HL-60 (cell line): ENCODE measurements around the gene MAP3K6.

Experiments used
- DNase-seq, 2 experiments: peaks; one replicate each; pipeline ENCODE4 v3.0.0-alpha.2; 2010 to 2020; ENCODE audit warnings: low read depth in 1 of 2, low spot score in 1 of 2
- H3K27ac ChIP-seq: fragments of 250-450 bp; sonication (Bioruptor Pico); replicated peaks from 2 replicates; pipeline ENCODE4 v1.5.1; 2020; ENCODE audit warnings: mild to moderate bottlenecking, moderate library complexity
- H3K27me3 ChIP-seq: fragments of 250-450 bp; sonication (Bioruptor Pico); 2 replicates; pipeline ENCODE4 v1.5.1; 2021; ENCODE audit warnings: mild to moderate bottlenecking, moderate library complexity; ENCODE audit not compliant: insufficient read depth, poor library complexity, severe bottlenecking
- H3K4me3 ChIP-seq: replicated peaks from 2 replicates; pipeline ENCODE4 v1.5.1; 2011; ENCODE audit warnings: mild to moderate bottlenecking, control low read depth, low read length; ENCODE audit not compliant: insufficient read depth
- GABPA ChIP-seq: IDR thresholded peaks from 2 replicates; pipeline ENCODE4 v1.6.1; 2012; ENCODE audit warnings: low read depth
- POLR2AphosphoS5 ChIP-seq: IDR thresholded peaks from 2 replicates; pipeline ENCODE4 v1.6.1; 2012; ENCODE audit warnings: low read depth
- SPI1 ChIP-seq: IDR thresholded peaks from 2 replicates; pipeline ENCODE4 v1.6.1; 2012; ENCODE audit warnings: low read depth, mild to moderate bottlenecking, borderline replicate concordance
- TF ChIP-seq, protein P1 (sequence below): IDR thresholded peaks from 2 replicates; pipeline ENCODE4 v1.6.1; 2012; ENCODE audit warnings: low read depth; ENCODE audit not compliant: insufficient replicate concordance
- TF ChIP-seq, protein P2 (sequence below): IDR thresholded peaks from one replicate; pipeline ENCODE4 v1.5.1; 2011; ENCODE audit warnings: low read length, control low read depth, inconsistent platforms; ENCODE audit not compliant: insufficient read depth

Gene MAP3K6

DNA sequence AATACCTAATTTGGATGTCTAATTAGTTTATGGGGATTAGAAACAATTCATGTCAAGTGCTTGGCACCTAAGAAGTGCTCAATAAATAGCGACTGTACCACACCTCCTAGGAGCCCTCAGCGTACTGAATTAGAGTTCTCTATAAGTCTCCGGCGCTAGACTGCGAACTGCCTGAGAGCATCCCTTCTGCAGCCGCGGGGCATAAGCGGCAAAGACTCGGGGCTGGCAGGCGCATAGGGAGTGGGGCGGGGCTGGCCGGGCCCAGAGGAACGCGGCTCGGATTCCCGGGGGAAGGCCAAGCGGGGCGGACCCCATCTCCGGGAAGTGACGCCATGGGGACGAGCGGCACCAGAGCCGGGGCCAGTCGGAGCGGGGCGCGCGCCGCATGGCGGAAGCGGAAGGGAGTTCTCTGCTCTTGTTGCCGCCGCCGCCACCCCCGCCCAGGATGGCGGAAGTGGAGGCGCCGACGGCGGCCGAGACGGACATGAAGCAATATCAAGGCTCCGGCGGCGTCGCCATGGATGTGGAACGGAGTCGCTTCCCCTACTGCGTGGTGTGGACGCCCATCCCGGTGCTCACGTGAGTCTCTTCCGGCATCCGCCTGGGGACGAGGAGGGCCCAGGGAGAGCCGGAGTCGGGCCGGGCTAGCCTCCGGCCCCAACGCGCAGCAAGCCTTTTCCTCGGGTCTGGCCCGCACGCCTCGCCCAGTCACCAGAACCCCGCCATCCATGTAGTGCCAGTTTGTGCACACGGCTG, 44.8 kb downstream of the MAP3K6 start, which contains the start of gene TMEM222:
TSS of gene TMEM222 (plus strand) at position 351 of the 756 bp plus-strand sequence. CDS start at position 386, 35 bp downstream.
- Histone ChIP-seq H3K27me3 (no peaks in the 10 kb centered on the region), H3K27ac (peak within 1 kb of the TSS; percentile 90), H3K4me3 (peak within 1 kb of the TSS; percentile 85)
- DNase-seq, result peak; percentile 98 to 99
- TF ChIP-seq, protein P1, sequence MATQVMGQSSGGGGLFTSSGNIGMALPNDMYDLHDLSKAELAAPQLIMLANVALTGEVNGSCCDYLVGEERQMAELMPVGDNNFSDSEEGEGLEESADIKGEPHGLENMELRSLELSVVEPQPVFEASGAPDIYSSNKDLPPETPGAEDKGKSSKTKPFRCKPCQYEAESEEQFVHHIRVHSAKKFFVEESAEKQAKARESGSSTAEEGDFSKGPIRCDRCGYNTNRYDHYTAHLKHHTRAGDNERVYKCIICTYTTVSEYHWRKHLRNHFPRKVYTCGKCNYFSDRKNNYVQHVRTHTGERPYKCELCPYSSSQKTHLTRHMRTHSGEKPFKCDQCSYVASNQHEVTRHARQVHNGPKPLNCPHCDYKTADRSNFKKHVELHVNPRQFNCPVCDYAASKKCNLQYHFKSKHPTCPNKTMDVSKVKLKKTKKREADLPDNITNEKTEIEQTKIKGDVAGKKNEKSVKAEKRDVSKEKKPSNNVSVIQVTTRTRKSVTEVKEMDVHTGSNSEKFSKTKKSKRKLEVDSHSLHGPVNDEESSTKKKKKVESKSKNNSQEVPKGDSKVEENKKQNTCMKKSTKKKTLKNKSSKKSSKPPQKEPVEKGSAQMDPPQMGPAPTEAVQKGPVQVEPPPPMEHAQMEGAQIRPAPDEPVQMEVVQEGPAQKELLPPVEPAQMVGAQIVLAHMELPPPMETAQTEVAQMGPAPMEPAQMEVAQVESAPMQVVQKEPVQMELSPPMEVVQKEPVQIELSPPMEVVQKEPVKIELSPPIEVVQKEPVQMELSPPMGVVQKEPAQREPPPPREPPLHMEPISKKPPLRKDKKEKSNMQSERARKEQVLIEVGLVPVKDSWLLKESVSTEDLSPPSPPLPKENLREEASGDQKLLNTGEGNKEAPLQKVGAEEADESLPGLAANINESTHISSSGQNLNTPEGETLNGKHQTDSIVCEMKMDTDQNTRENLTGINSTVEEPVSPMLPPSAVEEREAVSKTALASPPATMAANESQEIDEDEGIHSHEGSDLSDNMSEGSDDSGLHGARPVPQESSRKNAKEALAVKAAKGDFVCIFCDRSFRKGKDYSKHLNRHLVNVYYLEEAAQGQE, result peak; percentile 12
- TF ChIP-seq GABPA, result peak; percentile 98
- TF ChIP-seq, protein P2, sequence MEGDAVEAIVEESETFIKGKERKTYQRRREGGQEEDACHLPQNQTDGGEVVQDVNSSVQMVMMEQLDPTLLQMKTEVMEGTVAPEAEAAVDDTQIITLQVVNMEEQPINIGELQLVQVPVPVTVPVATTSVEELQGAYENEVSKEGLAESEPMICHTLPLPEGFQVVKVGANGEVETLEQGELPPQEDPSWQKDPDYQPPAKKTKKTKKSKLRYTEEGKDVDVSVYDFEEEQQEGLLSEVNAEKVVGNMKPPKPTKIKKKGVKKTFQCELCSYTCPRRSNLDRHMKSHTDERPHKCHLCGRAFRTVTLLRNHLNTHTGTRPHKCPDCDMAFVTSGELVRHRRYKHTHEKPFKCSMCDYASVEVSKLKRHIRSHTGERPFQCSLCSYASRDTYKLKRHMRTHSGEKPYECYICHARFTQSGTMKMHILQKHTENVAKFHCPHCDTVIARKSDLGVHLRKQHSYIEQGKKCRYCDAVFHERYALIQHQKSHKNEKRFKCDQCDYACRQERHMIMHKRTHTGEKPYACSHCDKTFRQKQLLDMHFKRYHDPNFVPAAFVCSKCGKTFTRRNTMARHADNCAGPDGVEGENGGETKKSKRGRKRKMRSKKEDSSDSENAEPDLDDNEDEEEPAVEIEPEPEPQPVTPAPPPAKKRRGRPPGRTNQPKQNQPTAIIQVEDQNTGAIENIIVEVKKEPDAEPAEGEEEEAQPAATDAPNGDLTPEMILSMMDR, result no peak
- TF ChIP-seq SPI1, result peak; percentile 74
- peak; percentile 83 for TF ChIP-seq POLR2AphosphoS5

DNA sequence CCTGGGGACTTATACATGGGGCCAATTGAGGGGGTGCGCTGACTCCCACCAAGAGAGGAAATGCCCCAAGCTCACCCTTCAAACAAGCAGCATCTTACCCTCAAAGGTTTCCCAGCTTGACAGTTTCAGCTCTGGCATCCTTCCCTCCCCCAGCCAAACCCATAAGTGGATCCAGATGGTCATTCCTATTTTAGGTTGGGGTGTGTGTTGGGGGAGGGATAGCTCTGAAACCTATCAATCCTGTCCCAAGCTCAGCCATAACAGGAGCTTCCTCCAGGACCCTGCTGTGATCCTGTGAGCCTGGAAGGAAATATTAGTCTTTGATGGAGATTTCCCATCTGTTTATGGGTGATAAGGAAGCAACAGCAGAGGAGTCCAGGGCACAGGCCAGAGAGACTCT, 48.2 kb downstream of the MAP3K6 start:
- TF ChIP-seq GABPA, result no peak
- TF ChIP-seq, protein P1, result no peak
- TF ChIP-seq SPI1, result no peak
- no peak for TF ChIP-seq POLR2AphosphoS5
- TF ChIP-seq, protein P2, result no peak
- no peak for DNase-seq
- no peak overlapping the region for H3K27ac ChIP-seq
- no peaks in the 10 kb centered on the region for H3K27me3 ChIP-seq
- no peak overlapping the region for H3K4me3 ChIP-seq

DNA sequence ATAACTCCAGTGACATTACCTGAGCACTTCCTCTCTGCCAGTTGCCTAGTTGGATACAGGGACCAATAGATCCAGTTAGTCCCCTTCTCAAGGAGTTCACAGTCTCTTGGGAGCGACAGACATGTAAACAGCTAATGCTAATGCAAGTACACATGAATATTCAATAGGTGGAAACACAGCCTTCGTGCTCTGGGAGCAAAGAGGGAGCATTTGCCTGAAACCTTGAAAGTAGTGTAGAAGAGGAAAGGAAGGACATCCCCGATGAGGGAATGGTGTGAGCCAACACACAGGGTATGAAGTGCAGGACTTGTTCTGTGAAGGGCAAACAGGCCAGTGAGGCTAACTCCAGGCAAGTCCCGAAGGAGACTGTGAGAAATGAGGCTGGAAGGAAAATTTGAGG, 48.6 kb downstream of the MAP3K6 start:
- H3K27ac ChIP-seq, result no peak overlapping the region
- no peak overlapping the region for H3K4me3 ChIP-seq
- TF ChIP-seq, protein P2, result no peak
- TF ChIP-seq, protein P1, result no peak
- no peak for DNase-seq
- no peaks in the 10 kb centered on the region for H3K27me3 ChIP-seq
